HG03521 (cell line): Measurements from ENCODE around the gene NEK10.
A peak's percentile ranks its signal among the peaks of the same experiment; 100 is the strongest.
"Not testable (repeated sequence)": the region's sequence is repeated elsewhere in the genome, so short reads cannot be mapped to it uniquely, and the experiment has no call there.

ENCODE experiments used
- ATAC-seq: cut with Tn5 transposase; IDR thresholded peaks from one replicate; pipeline ENCODE4 v1.9.1; 2021; ENCODE audit warnings: mild to moderate bottlenecking, moderate library complexity; ENCODE audit not compliant: unreplicated experiment

Gene NEK10, protein sequence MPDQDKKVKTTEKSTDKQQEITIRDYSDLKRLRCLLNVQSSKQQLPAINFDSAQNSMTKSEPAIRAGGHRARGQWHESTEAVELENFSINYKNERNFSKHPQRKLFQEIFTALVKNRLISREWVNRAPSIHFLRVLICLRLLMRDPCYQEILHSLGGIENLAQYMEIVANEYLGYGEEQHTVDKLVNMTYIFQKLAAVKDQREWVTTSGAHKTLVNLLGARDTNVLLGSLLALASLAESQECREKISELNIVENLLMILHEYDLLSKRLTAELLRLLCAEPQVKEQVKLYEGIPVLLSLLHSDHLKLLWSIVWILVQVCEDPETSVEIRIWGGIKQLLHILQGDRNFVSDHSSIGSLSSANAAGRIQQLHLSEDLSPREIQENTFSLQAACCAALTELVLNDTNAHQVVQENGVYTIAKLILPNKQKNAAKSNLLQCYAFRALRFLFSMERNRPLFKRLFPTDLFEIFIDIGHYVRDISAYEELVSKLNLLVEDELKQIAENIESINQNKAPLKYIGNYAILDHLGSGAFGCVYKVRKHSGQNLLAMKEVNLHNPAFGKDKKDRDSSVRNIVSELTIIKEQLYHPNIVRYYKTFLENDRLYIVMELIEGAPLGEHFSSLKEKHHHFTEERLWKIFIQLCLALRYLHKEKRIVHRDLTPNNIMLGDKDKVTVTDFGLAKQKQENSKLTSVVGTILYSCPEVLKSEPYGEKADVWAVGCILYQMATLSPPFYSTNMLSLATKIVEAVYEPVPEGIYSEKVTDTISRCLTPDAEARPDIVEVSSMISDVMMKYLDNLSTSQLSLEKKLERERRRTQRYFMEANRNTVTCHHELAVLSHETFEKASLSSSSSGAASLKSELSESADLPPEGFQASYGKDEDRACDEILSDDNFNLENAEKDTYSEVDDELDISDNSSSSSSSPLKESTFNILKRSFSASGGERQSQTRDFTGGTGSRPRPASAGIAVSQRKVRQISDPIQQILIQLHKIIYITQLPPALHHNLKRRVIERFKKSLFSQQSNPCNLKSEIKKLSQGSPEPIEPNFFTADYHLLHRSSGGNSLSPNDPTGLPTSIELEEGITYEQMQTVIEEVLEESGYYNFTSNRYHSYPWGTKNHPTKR

GRCh38 chr3:27368831-27369607, at the start of gene NEK10:
TSS of gene NEK10 (minus strand) at chr3:27369383. CDS start at chr3:27352882, 16,501 bp downstream.
- peak; percentile 100 for ATAC-seq

- no peak for ATAC-seq
Observed at GRCh38 chr3:27415202-27415601, 46.0 kb upstream of the NEK10 start.

DNA sequence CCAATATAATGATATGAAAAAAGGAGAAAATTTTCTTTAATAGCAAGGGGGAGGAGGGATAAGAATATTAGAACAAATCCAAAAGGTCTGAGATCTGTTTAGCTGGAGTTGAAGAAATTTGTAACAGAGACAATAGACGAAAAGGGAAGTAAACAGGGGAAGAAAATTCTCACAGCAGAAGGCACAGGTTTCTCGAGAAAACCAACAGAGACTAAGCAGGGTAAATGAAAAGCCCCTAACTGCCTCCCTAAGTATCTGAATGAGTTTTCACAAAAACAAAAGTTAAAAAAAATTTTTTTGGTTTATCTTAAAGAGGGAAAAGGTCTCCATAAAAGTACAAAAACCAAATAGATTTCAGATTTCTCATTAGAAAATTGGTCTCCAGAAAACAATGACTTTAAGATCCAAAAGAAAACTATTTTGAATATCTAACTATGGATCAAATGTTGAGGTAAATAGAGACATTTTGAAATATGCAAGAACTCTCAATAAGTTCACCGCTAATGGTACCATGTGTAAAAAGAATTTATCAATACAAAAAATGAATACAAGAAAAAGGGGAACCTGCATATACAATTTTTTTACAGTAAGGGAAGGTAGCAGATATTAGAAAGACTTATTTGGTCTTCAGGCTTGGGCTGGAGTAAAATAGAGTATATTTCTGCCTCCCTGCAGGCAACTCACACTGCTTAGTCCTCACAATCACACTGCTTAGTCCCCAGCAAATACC, 23.9 kb upstream of the NEK10 start:
- peak; percentile 59 for ATAC-seq

DNA sequence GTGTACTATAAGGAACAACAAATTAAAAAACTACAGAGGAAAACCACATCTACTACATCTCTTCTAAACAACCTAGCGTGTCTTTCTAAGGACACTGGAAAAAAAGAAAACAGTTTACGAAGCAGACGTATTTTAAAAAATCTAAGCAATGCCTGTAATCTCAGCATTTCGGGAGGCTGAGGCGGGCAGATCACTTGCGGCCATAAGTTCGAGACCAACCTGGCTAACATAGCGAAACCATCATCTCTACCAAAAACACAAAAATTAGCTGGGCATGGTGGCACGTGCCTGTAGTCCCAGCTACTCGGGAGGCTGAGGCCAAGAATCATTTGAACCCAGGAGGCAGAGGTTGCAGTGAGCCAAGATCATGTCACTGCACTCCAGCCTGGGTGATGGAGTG, 23.2 kb upstream of the NEK10 start:
- not testable (repeated sequence) for ATAC-seq

GRCh38 chr3:27391796-27392195, 22.6 kb upstream of the NEK10 start:
- ATAC-seq = no peak

DNA sequence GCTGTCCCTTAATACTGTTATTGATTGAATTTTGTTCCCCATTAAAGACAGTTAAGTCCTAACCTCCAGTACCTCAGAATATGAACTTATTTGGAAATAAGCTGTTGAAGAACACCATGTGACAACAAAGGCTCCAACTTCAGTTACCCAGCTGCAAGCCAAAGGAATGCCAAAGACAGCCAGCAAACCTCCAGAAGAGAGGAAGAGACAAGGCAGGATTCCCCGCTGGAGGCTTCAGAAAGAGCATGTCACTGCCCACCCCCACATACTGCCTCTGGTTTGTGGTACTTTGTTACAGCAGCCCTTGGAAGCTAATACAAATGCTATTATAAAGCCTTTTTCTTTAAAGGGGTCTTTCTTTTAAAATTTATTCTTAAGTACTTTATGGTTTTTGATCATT, 18.4 kb upstream of the NEK10 start:
- no peak for ATAC-seq

DNA sequence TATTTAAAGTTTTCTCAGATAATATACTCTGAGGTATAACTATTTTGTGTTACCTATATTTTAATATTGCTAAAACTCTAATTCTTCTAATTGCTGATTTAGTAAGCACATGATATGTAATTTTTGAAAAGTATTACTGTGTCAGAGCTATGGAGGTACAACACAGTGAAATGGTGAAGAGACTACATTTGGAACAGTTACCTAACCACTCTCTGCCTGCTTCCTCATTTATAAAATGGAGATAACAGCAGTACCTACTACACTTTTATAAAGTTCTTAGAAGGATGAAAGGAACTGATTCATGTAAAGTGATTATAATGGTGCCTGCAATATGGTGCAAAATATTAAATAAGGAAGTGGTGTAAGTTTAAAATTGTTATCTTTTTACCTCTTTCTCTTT, 16.3 kb upstream of the NEK10 start:
- ATAC-seq = no peak

- ATAC-seq = no peak
Observed at GRCh38 chr3:27384191-27384590, 15.0 kb upstream of the NEK10 start.

GRCh38 chr3:27380433-27381357, 11.5 kb upstream of the NEK10 start:
- no peak for ATAC-seq

DNA sequence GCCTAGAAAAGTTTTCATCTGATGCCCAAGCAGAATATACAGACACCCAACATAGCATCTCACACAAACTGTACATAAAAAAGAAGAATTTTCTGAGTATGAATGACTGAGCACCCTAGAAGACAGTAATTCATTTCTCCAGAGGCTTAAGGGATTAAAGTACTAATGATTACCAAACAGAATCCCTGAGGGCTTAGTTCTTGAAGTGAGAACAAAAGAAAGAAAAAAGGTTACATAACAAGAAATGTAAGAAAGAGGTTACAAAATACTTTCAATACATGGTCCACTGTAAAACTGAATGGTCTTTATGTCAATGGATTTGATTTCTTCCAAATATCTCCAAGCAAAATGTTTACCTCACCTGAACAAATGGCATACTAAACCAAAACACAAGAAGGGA, 9.1 kb upstream of the NEK10 start:
- ATAC-seq = no peak

- ATAC-seq = no peak
Observed at GRCh38 chr3:27376109-27376772, 7.1 kb upstream of the NEK10 start.

- ATAC-seq = no peak
Observed at GRCh38 chr3:27366062-27366591, 3.1 kb downstream of the NEK10 start.

DNA sequence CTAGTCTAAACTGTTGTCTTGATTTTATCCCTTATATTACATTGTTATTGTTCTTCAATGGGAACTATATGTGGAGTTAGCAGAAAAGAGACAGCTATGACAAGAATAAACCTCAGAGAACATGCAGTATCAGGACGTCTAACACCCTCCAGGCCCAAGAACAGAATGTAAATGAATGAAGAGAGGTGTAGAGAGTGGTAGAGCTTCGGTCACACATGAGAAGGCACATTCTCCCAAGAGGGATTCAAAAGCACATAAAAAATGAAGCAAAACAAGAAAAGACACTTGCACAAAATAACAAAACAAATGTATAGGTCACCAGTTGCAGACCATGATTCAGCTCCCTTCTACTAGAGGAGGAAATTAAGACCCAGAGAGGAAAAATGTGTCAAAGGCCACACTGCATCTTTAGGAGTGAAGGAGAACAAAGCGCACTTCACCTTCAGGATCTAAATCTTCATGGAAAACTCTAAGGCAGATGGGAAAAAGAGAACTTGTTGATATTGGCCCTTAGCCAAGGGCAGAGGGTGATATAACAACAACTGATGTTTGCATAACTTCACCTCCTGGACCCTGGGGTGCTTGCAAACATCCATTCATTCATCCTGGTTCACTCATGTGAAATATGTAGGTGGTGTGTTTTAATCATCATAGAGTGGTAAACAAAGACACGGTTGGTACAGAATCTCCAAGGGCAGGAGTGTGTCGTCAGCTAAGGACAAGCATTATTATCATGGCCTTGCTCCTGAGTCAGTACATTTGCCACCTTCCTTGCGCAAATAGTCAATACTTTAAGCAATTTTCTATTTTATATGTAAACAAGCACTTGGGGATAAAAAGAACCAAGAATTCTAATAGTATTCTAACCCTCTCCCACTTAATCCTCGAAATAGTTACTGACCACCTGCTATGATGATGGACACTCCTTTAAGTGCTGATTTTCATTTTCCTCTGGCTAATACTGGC, 8.8 kb downstream of the NEK10 start:
- peak; percentile 29 for ATAC-seq

GRCh38 chr3:27358372-27358771, 10.8 kb downstream of the NEK10 start:
- ATAC-seq = no peak

DNA sequence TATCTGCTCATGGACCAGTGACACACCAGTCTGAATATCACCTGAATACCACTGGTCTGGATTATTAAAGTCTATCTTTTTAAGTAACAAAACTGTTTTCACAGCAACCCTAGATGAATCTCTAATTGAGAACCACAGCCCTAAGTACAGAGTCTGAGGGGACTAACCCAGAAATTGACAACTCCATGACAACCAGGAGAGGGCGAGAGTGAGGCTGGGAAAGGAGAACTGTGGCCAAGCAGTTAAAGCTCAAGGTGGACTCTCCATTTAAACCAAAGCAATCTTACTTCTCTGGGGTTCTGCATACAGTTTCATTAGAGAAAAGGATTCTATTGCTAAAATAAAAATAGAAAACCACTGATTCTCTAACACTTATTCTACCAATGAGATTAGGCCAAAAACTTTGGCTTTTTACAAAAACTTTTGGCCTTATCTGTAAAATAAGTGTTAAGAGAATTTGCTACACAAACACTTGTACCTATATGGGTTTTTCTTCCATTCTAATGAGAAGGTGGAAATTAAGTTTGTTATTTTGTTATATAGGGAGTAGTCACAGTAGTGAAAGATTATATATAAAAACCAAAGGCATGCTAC, 11.4 kb downstream of the NEK10 start:
- peak; percentile 95 for ATAC-seq

- no peak for ATAC-seq
Observed at GRCh38 chr3:27356976-27357375, 12.2 kb downstream of the NEK10 start.
